IMR-90 (cell line): ENCODE results near the gene CCN5. TPM values are rescaled to one million over a fixed set of nuclear protein-coding genes. Genes with fewer than 3 reads are reported as not detected.

ENCODE experiments used
- ATAC-seq: fragments of 200-7000 bp; cut with Tn5 transposase; 2 replicates; pipeline ENCODE4 v1.9.1; 2020; ENCODE audit warnings: low read depth, mild to moderate bottlenecking, moderate library complexity
- BruUV-seq: library from RNA; stranded (reverse); fragments of 400-500 nt; replicated peaks from 2 replicates; lab custom pipeline; 2021; lab: Mats Ljungman, UMichigan
- CTCF ChIA-PET: fragments of 300-600 bp; formaldehyde crosslinking; extraction: SDS; loops from one replicate; lab custom pipeline; 2021; ENCODE audit warnings: antibody characterized with exemption; lab: Yijun Ruan, JAX
- POLR2A ChIA-PET: fragments of 300-600 bp; sonication (Branson Sonifier 250); formaldehyde crosslinking; loops from one replicate; lab custom pipeline; 2022; ENCODE audit warnings: antibody characterized with exemption; ENCODE audit not compliant: unreplicated experiment; lab: Charles Lee
- DNase-seq: peaks from one replicate; pipeline ENCODE4 v3.0.0; 2013
- H2AFZ ChIP-seq: replicated peaks from 2 replicates; pipeline ENCODE3; 2013; ENCODE audit warnings: low read length, mild to moderate bottlenecking; ENCODE audit not compliant: poor library complexity
- H2AK5ac ChIP-seq: 2 replicates; pipeline ENCODE4 v1.6.1; 2013; ENCODE audit warnings: low read depth, low read length, inconsistent platforms
- H2AK9ac ChIP-seq: replicated peaks from 2 replicates; pipeline ENCODE3; 2013; ENCODE audit warnings: mild to moderate bottlenecking, low read depth, low read length, moderate library complexity; ENCODE audit not compliant: poor library complexity
- H2BK120ac ChIP-seq: 2 replicates; pipeline ENCODE4 v1.6.1; 2013; ENCODE audit warnings: low read depth, low read length, inconsistent platforms
- H2BK15ac ChIP-seq: 3 replicates; pipeline ENCODE4 v1.6.1; 2013; ENCODE audit warnings: low read depth, low read length, inconsistent platforms
- H2BK20ac ChIP-seq: 2 replicates; pipeline ENCODE4 v1.6.1; 2013; ENCODE audit warnings: low read depth, mild to moderate bottlenecking, inconsistent platforms, low read length, moderate library complexity
- H2BK5ac ChIP-seq: 2 replicates; pipeline ENCODE4 v1.6.1; 2013; ENCODE audit warnings: mild to moderate bottlenecking, low read depth, low read length, inconsistent platforms; ENCODE audit not compliant: poor library complexity, severe bottlenecking
- H3K14ac ChIP-seq: replicated peaks from 2 replicates; pipeline ENCODE4 v1.6.1; 2013; ENCODE audit warnings: low read depth, low read length, inconsistent platforms
- H3K18ac ChIP-seq: 2 replicates; pipeline ENCODE4 v1.6.1; 2013; ENCODE audit warnings: low read depth, low read length, control low read depth
- H3K23ac ChIP-seq: 2 replicates; pipeline ENCODE4 v1.6.1; 2013; ENCODE audit warnings: low read depth, low read length, inconsistent platforms
- H3K27ac ChIP-seq: 2 replicates; pipeline ENCODE4 v1.5.1; 2013; ENCODE audit warnings: mild to moderate bottlenecking, control low read depth, low read length; ENCODE audit not compliant: insufficient read depth
- H3K27me3 ChIP-seq: 2 replicates; pipeline ENCODE4 v1.6.1; 2013; ENCODE audit warnings: low read length; ENCODE audit not compliant: control insufficient read depth, insufficient read depth
- H3K36me3 ChIP-seq: 2 replicates; pipeline ENCODE4 v1.6.1; 2013; ENCODE audit warnings: low read length, mixed read lengths; ENCODE audit not compliant: control insufficient read depth, insufficient read depth
- H3K4ac ChIP-seq: 2 replicates; pipeline ENCODE4 v1.6.1; 2013; ENCODE audit warnings: low read depth, low read length, inconsistent platforms
- H3K4me1 ChIP-seq: 2 replicates; pipeline ENCODE4 v1.6.1; 2013; ENCODE audit warnings: low read length, mixed read lengths; ENCODE audit not compliant: control insufficient read depth, insufficient read depth
- H3K4me2 ChIP-seq: 2 replicates; pipeline ENCODE4 v1.6.1; 2013; ENCODE audit warnings: low read depth, mild to moderate bottlenecking, control low read depth, low read length, moderate library complexity
- H3K4me3 ChIP-seq: 2 replicates; pipeline ENCODE4 v1.5.1; 2013; ENCODE audit warnings: low read depth, mild to moderate bottlenecking, control low read depth, low read length, moderate library complexity; ENCODE audit not compliant: insufficient read depth
- H3K56ac ChIP-seq: 2 replicates; pipeline ENCODE4 v1.6.1; 2013; ENCODE audit warnings: low read length, inconsistent platforms; ENCODE audit not compliant: insufficient read depth; ENCODE audit errors: extremely low read depth
- H3K79me1 ChIP-seq, 2 experiments: 2 replicates each; pipeline ENCODE4 v1.6.1; 2013; ENCODE audit warnings: low read length in 2 of 2, inconsistent platforms in 1 of 2, low read depth in 1 of 2
- H3K9ac ChIP-seq: 2 replicates; pipeline ENCODE4 v1.6.1; 2013; ENCODE audit warnings: low read depth, low read length, control low read depth
- H3K9me1 ChIP-seq: 2 replicates; pipeline ENCODE4 v1.6.1; 2013; ENCODE audit warnings: low read length, inconsistent platforms; ENCODE audit not compliant: insufficient read depth
- H3K9me3 ChIP-seq: 2 replicates; pipeline ENCODE4 v1.6.1; 2013; ENCODE audit warnings: low read length; ENCODE audit not compliant: control insufficient read depth, insufficient read depth
- H4K20me1 ChIP-seq: 2 replicates; pipeline ENCODE4 v1.6.1; 2013; ENCODE audit warnings: low read length, inconsistent platforms; ENCODE audit not compliant: insufficient read depth
- H4K5ac ChIP-seq: 2 replicates; pipeline ENCODE4 v1.6.1; 2013; ENCODE audit warnings: mild to moderate bottlenecking, low read depth, low read length, control low read depth
- H4K8ac ChIP-seq, 2 experiments: 2 replicates each; pipeline ENCODE4 v1.6.1; 2013; ENCODE audit warnings: low read depth in 2 of 2, low read length in 2 of 2, control low read depth in 1 of 2, inconsistent platforms in 1 of 2
- H4K91ac ChIP-seq: 2 replicates; pipeline ENCODE4 v1.6.1; 2013; ENCODE audit warnings: low read depth, low read length, inconsistent platforms; ENCODE audit not compliant: insufficient read depth
- CHD1 ChIP-seq: IDR thresholded peaks from 2 replicates; pipeline ENCODE4 v1.6.1; 2012; ENCODE audit warnings: low read depth, low read length, improper control_type of control experiment
- CTCF ChIP-seq: conservative IDR thresholded peaks from 2 replicates; pipeline ENCODE4 v1.5.1; 2012; ENCODE audit warnings: mild to moderate bottlenecking, low read depth, low read length, improper control_type of control experiment
- ELK1 ChIP-seq: fragments of 150-350 bp; IDR thresholded peaks from 2 replicates; pipeline ENCODE4 v1.6.1; 2016; ENCODE audit warnings: low read depth, mild to moderate bottlenecking, low read length, moderate library complexity, borderline replicate concordance
- POLR2A ChIP-seq: IDR thresholded peaks from 2 replicates; pipeline ENCODE4 v1.6.1; 2012; ENCODE audit warnings: mild to moderate bottlenecking, low read depth, low read length
- RCOR1 ChIP-seq: IDR thresholded peaks from 2 replicates; pipeline ENCODE4 v1.6.1; 2012; ENCODE audit warnings: mild to moderate bottlenecking, low read length, improper control_type of control experiment; ENCODE audit not compliant: insufficient replicate concordance
- RFX5 ChIP-seq: IDR thresholded peaks from 2 replicates; pipeline ENCODE4 v1.8.0; 2012; ENCODE audit warnings: low read depth, mild to moderate bottlenecking, low read length, moderate library complexity
- SMC3 ChIP-seq: fragments of 150-350 bp; IDR thresholded peaks from 2 replicates; pipeline ENCODE4 v1.6.1; 2016; ENCODE audit warnings: low read depth, mild to moderate bottlenecking, antibody characterized with exemption, low read length, moderate library complexity
- WGBS, 2 experiments: methylation state at CpG; one replicate each; pipeline versions ENCODE4 v1.1.5 to v1.1.7; 2013; ENCODE audit warnings: missing lambda C conversion rate in 2 of 2; ENCODE audit not compliant: insufficient read length in 1 of 2; ENCODE audit errors: extremely low coverage in 2 of 2; 5-methylcytosine and 5-hydroxymethylcytosine counted together
- dilution Hi-C: fragments of 300-500 bp; cut with HindIII; formaldehyde crosslinking; loops from one replicate; pipeline ENCODE4 v1.14.3; 2018; ENCODE audit warnings: low sequenced_read_pairs; ENCODE audit not compliant: unreplicated experiment
- in situ Hi-C: fragments of 300-500 bp; cut with MboI; formaldehyde crosslinking; loops from 3 replicates; pipeline ENCODE4 v1.14.3; 2019; ENCODE audit warnings: low sequenced_read_pairs, inconsistent platforms, mixed read lengths
- intact Hi-C: fragments of 100-400 bp; cut with micrococcal nuclease; formaldehyde crosslinking; loops from 2 replicates; pipeline ENCODE4 v1.10.0; 2022
- polyA plus RNA-seq, 3 experiments: library from polyadenylated mRNA; depleted of rRNA; stranded (reverse); fragments of >200 nt; gene quantifications; 2 replicates each; pipeline ENCODE4 v1.2.3, GENCODE V29; 2012; ENCODE audit warnings: low replicate concordance in 1 of 3
- total RNA-seq: library from RNA; depleted of rRNA; stranded (reverse); fragments of >200 nt; gene quantifications from 2 replicates; pipeline ENCODE4 v1.2.3, GENCODE V29; 2012

Gene CCN5
- total and polyA plus RNA-seq, 2 of the 4 experiments (the other 2 are of a cell fraction): not detected

GRCh38 chr20:44724423-44725091 lies 9.4 kb downstream of the CCN5 start:
- no peak for ATAC-seq
- TF ChIP-seq SMC3: no peak
- no peak for TF ChIP-seq RCOR1
- no peak for TF ChIP-seq CTCF
- no peak for TF ChIP-seq ELK1
- TF ChIP-seq POLR2A: no peak
- no peak for TF ChIP-seq RFX5
- no peak for TF ChIP-seq CHD1
- no peak overlapping the region for H3K18ac ChIP-seq
- no TSS peak for BruUV-seq
- ChIA-PET CTCF (no interaction called here), POLR2A (no interaction called here)
- no peaks in the 10 kb centered on the region for H3K79me1 ChIP-seq
- H2BK20ac ChIP-seq: no peak overlapping the region
- peaks cover 5% of the 10 kb centered on the region; the same call in 1 of the 2 replicates for H3K9me1 ChIP-seq
- intact Hi-C loops: no loop called here
- H2BK120ac ChIP-seq: no peak overlapping the region
- no CpG with 5 or more reads among the region's 26 CpGs for WGBS, 2 experiments
- no peak overlapping the region for H4K5ac ChIP-seq
- no peak overlapping the region for H2BK5ac ChIP-seq
- H3K4me3 ChIP-seq: no peak overlapping the region
- no peak overlapping the region for H2AFZ ChIP-seq
- no peak overlapping the region for H4K8ac ChIP-seq
- no peaks in the 10 kb centered on the region; the same call in 1 of the 2 replicates for H3K27me3 ChIP-seq
- H3K9me3 ChIP-seq: no peaks in the 10 kb centered on the region
- H3K4ac ChIP-seq: no peak overlapping the region
- peaks cover 13% of the 10 kb centered on the region for H3K4me1 ChIP-seq
- in situ Hi-C loops: no loop called here
- H3K9ac ChIP-seq: no peak overlapping the region
- dilution Hi-C loops: no loop called here
- no peak overlapping the region for H3K4me2 ChIP-seq
- no peak overlapping the region for H4K91ac ChIP-seq
- H3K27ac ChIP-seq: no peak overlapping the region
- H3K36me3 ChIP-seq: no peaks in the 10 kb centered on the region
- no peak overlapping the region for H2AK9ac ChIP-seq
- H3K23ac ChIP-seq: no peak overlapping the region
- no peak overlapping the region for H3K14ac ChIP-seq
- no peak for DNase-seq
- H2AK5ac ChIP-seq: no peak overlapping the region
- no peak overlapping the region for H3K56ac ChIP-seq
- H4K20me1 ChIP-seq: no peaks in the 10 kb centered on the region; the same call in 1 of the 2 replicates
- H2BK15ac ChIP-seq: no peak overlapping the region
